GM21515 (cell line): Measurements from ENCODE around the gene ATN1.

Source experiments
- ATAC-seq: cut with Tn5 transposase; IDR thresholded peaks from one replicate; pipeline ENCODE4 v1.9.1; 2021; ENCODE audit not compliant: unreplicated experiment

ATN1 gene

DNA sequence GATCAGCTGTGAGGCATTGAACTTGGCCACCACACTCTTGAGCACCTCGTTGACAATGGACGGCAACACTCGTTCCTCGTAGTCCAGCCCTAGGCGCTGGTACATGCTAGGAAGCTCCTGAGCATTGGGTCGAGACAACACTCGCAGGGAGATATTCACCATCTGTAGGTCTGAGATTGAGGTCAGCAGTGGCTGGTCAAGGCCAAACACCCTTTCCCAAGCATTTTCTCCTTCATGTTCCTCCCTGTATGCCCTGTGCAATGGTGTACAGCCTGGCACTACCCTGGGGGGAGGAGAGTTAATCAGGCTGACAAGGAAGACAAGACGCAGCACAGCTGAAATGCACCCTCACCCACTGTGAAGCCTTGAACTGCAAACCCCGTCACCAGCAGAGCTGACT, 40.7 kb downstream of the ATN1 start:
- no peak for ATAC-seq

DNA sequence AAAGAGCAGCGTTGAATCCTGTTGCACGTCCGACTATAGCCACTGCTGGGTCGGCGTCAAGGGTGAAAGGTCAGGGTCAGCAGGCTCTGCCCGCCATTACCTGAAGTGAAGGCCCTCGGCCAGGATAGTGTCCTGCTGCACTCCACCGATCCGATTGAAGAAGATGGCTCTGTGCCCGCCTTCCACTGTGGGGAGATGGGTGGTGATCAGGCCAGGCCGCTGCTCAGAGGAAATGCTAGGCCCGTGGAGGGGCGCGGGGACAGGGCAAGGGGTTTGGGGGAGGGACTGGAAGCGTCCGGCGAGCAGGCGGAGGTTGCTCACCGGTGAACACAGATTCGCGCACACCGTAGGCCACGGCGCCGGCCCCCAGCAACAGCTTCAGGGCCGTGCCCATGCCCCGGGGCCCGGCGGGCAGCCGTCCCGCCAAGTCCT, 42.4 kb downstream of the ATN1 start:
- ATAC-seq, result peak; percentile 39

DNA sequence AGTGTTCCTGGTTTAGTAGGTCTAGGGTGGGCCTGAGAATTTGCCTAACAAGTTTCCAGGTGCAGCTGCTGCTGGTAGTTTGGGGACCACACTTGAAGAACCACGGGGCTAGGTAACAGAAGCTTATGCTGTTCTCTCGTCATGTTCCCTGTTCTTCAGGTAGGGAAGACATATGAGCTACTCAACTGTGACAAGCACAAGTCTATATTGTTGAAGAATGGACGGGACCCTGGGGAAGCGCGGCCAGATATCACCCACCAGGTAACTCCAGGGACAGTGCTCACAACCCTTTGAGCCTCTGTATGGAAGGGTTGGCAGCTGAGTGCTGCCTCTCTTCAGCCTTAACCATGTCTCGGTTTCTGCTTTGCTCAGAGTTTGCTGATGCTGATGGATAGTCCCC, 46.4 kb downstream of the ATN1 start:
- no peak for ATAC-seq

DNA sequence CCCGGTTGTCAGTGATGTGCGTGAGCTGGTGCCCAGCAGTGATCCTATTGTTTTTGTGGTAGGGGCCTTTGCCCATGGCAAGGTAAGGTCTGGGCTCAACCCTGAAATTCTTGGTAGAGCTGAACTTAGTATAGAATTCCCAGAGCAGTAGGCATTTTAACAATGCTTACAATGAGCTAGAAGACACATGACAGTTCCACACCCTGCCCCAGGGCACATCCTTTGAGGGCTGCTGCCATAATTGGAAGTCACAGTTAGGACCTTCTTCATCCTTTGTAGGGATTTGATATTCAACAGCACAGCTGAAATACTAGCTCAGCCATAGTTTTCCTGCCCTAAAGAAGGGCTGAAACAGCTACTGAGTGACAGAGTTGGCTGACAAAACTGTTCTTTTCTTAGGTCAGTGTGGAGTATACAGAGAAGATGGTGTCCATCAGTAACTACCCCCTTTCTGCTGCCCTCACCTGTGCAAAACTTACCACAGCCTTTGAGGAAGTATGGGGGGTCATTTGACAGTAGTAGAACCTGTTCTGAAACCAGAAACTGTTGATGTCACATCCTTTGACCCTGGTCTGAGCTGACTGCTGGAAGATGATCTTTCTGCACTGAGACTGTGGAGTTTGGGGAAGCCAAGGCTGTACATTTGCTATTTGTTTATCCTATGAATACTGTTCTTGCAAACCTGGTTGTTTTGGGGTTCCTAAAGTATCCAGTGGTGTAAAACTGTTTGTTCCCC, 47.7 kb downstream of the ATN1 start:
- ATAC-seq, result no peak

DNA sequence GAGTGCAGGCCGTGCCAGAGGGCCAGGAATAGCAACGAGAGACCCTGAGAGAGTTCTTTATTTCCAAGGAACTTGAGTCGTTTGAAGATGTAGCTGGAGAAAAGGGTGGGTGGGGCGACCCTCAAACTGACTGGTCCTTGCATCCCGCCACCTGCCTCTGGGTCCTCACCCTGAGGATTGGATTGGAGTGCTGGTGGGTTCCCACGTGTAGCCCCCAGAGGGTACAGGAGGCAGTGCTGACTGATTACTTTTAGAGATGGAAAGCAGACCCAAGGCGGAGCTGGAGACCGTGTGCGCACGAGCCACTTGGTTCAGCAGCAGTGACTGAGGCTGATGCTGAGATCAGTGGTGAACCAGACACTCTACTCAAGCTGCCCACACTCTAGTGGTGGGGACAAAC, 49.9 kb downstream of the ATN1 start:
- no peak for ATAC-seq

DNA sequence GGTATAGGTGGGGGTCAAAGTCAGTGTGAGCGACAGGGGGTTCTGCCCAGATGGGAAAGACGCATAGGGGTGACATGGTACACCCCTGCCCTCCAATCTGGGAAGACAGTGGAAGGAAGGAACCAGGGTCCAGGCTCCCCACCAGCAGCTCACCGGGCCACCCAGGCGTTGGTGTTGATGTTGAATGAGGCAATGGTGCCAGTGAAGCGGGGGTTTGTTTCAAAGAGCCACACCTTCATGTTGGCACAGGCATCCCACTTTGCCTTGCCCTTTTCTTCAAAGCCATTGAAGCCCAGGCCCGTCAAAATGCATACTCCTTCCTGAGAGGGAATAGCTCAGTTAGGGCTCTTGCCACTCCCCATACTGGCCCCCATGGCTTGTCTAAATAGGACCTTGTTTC, 50.4 kb downstream of the ATN1 start:
- ATAC-seq, result no peak

DNA sequence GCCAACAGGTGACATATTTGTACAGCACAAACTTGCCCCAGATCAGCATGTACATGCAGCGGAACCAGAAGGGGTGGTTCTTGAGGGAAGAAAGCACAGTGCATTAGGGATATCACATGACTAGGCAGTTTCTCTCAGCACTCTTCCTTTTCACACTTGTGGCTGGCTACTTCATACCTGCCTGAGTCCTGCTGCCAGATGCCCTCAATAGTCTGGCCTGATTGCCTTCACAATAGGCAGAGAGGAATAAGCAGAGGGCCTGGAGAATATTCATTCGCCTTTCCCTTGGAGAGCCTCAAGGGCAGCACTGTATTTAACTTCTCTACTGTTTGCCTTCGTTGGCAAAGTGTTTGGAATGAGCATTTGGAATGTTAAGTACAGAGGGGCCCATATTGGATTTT, 50.9 kb downstream of the ATN1 start:
- no peak for ATAC-seq

DNA sequence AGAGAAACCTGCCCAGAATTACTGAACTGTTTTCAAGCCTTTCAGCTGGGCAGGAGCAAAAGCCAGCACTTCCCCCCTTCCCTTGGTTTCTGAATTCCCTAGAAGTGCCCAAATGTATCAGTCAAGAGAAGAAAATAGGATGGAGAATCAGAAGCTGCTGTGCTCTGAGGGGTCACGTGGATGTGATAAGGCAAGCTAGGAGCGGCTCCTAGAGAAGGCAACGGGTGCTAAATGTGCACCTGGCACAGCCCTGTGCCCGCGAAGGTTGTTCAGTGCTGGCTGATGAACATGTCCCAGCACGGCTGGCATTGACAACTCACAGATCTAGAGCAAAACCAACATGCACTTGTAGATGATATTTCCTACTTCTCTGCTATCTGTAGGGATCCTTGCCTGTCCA, 51.3 kb downstream of the ATN1 start:
- ATAC-seq, result no peak

DNA sequence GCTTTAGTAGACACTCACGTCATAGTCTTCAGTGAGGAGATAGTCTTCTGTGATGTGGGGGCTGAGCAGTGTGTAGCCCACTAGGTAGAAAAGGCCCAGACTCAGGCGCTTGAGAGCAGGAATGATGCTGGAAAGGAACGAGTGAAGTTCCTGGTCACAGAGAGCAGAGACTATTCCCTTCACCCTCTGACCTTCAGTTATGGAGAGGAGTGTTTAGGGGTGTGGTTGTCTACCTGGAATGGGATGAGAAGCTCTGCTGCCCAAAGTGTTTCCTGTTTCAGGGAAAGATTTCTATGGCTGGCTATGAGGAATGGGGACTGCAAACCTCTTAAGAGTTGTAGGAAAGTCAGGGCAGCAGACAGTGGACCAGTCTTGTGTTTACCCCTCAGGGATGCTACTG, 51.7 kb downstream of the ATN1 start:
- ATAC-seq, result no peak

DNA sequence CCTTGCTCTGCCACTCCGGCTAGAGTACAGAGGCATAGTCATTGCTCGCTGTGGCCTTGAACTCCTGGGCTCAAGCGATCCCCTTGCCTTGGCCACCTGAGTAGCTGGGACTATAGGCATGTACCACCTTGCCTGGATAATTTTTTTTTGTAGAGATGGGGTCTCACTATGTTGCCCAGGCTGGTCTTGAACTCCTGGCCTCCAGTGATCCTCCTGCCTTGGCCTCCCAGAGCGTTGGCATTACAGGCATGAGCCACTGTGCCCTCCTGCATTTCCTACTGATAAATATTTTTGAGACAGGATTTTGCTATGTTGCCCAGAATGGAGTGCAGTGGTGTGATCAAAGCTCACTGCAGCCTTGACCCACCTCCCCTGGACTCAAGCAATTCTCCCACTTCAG, 52.3 kb downstream of the ATN1 start:
- no peak for ATAC-seq

DNA sequence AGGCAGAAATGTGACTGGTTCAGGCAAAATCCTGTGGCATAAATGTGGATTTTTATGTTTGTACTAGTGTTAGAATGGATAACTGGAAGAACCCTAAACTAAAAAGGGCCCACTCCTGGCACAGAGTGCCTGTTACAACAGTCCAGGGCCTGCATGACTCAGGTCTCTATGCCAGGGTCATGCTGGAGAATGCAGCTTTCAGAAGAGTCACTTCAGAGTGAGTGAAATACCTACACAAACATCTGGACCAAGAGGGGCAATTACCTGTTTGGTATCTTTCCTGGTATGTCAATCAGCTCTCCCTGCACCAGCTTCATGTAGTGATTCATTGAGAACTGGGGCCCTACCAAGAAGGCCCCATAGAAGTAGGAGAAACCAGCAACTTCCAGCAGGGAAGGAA, 53.0 kb downstream of the ATN1 start:
- ATAC-seq, result no peak

DNA sequence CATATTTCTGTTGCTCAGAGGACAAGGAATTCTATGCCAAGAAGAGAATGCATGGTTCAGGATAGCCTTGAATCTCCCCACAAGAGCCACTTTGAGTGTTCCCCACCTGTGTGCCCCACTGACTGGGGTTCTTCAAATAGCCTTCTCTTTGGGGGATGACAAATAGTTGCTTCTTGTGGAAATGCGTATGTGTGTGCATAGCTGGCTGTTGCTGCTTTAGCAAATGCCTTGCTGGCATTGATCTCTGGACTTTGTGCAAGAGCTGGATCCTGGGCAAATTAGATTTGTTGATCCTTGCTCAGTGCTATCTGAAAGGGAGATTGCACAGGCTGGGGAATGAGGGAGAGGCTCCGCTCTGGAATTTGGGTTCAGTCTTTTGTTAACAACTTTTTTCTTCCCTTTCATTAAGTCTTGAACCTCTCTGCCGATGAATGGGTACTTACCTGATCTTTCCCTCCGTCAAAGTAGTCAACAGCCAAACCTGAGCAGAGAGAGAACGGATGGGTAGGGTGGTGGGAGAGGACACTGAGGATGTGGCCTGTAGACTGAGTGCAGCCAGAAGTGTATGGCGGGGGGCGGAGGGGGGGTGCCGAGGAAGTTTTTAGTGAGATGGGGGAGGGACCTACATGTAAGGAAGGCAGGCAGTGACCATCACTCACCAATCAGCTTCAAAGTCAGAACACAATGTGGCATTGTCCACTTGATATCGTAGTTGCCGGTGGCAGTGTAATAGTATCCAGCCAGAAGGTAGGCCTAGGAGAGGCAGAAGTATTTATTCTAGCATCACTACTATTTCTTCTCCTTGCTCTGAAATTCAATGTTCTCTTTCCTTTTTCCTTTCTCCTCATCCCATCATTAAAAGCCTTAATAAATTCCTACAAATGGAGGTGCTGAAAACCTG, 53.6 kb downstream of the ATN1 start:
- ATAC-seq, result no peak

DNA sequence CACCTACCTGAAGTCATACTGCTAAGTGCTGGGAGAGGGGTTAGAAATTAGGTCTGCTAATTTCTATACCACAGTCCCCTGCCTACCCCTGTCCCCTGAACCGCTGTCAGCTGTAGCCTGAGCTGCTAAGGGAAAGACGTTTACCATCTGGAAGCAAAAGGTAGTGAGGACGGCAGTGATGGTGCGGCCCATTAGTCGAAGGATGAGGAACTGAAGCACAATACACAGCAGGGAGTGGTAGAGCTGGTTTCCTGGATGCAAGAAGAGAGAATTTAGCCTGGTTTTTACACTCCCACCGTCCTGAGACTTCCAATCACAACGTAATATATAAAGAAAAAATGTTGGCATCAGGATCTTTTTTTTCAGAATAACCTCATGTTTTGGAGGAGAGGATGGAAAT, 54.8 kb downstream of the ATN1 start:
- no peak for ATAC-seq

DNA sequence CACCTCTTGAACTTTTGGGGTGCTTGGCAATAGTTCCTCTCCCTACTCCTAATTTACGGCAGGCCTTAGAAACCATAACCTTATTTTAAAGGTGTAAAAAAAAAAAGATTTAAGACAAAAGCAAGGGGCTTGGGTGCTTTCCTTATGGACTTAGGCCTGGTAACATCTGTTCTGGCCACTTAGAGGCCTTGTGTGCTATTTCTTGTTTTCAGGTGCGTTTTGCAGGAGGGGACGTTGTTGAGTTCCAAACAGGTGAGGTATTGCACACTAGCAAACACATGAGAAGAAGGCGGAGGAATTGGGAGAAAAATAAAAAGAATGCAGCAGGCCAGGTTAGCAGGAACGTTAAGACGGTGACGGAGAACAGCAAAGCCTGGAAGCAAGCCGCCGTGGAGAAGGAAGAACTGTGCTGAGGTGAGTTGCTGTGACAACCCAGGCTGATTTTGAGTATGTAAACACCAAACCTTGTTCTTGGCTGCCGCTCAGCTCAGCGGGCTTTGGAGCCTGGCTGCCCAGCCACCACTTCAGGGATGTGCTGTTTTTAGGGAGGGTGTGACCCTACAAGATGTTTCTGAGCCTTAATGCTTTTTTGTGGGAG, 60.3 kb downstream of the ATN1 start:
- no peak for ATAC-seq
